Activated naive CD4-positive, alpha-beta T cell treated with anti-CD3 and anti-CD28 coated beads, Interleukin-2, amount 10 ng/mL, durations not matched to agents 7 days and 5 days (primary cell): ENCODE measurements around the gene SLC39A9.

Experiments used
- CTCF ChIA-PET: fragments of 350-600 bp; sonication (Branson Sonifier 250); formaldehyde crosslinking; loops from one replicate; lab custom pipeline; 2021; ENCODE audit warnings: antibody characterized with exemption; lab: Charles Lee
- DNase-seq: peaks from one replicate; pipeline ENCODE4 v3.0.0-alpha.2; 2020
- H3K27ac Mint-ChIP-seq: one replicate; pipeline ENCODE4 v1.8.0; 2021; ENCODE audit warnings: mild to moderate bottlenecking, moderate library complexity, mixed read lengths
- H3K27me3 Mint-ChIP-seq: one replicate; pipeline ENCODE4 v1.8.0; 2021; ENCODE audit warnings: mild to moderate bottlenecking, mixed read lengths
- H3K36me3 Mint-ChIP-seq: one replicate; pipeline ENCODE4 v1.8.0; 2021; ENCODE audit warnings: mixed read lengths
- H3K4me1 Mint-ChIP-seq: one replicate; pipeline ENCODE4 v1.8.0; 2021; ENCODE audit warnings: mixed read lengths
- H3K4me3 Mint-ChIP-seq: one replicate; pipeline ENCODE4 v1.8.0; 2021; ENCODE audit warnings: mild to moderate bottlenecking, moderate library complexity, mixed read lengths
- H3K9me3 Mint-ChIP-seq: one replicate; pipeline ENCODE4 v1.8.0; 2021; ENCODE audit warnings: mixed read lengths

Gene SLC39A9, protein sequence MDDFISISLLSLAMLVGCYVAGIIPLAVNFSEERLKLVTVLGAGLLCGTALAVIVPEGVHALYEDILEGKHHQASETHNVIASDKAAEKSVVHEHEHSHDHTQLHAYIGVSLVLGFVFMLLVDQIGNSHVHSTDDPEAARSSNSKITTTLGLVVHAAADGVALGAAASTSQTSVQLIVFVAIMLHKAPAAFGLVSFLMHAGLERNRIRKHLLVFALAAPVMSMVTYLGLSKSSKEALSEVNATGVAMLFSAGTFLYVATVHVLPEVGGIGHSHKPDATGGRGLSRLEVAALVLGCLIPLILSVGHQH

DNA sequence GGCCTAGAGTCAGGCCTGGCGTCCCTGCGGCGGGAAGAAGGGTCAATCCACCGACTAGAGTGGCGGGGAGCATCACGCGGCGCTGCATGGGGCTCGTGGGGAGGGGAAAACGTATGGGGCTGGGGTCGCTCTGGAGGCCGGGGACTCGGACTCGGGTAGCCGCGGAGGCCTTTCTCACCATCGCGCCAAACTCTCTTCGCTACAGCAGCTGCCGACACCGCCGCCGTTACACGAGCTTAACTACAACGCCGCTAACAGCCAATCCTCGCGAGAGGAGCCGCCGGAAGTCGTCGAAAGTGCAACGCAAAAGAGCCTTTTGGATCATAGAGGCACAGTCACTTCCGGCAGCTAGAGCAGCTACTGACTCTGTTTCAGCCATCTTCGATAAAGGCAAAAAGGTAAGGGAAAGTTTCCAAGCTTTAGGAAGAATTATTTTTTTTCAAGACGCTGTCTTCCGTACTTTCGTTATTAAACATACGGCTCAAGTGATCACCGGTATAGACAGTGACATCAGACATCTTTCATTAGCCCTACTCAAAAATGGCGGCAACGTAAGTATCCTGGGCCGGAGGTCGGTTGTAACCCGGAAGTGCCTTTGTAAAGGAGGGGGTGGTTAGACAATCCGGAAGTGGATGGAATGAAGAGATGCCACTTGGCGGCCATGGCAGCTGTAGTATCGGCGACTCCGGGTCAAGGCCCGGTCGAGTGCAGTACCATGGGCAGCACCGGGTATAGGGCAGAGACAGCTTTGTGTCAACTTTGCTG lies at the start of gene SLC39A9, which contains the start of gene ERH:
SLC39A9 (plus strand) TSS at position 640 of the 765 bp plus-strand sequence. CDS start 678 bp downstream, outside the sequence.
ERH (minus strand) TSS at position 247 of the 765 bp plus-strand sequence; CDS start at position 181, 66 bp downstream.
- peak within 1 kb of the TSS; percentile 100 for H3K27ac Mint-ChIP-seq
- H3K9me3 Mint-ChIP-seq = no peaks in the 10 kb centered on the region
- CTCF ChIA-PET = interaction anchor here (1.0 to 2.2 kb wide), 2 partner anchors 34 to 61 kb away, joined by 3 to 6 read pairs; no protein-coding TSS in a partner anchor
- peak; percentile 97 for DNase-seq
- H3K4me3 Mint-ChIP-seq = peak within 1 kb of the TSS; percentile 97
- H3K27me3 Mint-ChIP-seq = no peaks in the 10 kb centered on the region
- peaks cover 72% of the 10 kb centered on the region for H3K4me1 Mint-ChIP-seq
- H3K36me3 Mint-ChIP-seq = peaks cover 54% of the 10 kb centered on the region

DNA sequence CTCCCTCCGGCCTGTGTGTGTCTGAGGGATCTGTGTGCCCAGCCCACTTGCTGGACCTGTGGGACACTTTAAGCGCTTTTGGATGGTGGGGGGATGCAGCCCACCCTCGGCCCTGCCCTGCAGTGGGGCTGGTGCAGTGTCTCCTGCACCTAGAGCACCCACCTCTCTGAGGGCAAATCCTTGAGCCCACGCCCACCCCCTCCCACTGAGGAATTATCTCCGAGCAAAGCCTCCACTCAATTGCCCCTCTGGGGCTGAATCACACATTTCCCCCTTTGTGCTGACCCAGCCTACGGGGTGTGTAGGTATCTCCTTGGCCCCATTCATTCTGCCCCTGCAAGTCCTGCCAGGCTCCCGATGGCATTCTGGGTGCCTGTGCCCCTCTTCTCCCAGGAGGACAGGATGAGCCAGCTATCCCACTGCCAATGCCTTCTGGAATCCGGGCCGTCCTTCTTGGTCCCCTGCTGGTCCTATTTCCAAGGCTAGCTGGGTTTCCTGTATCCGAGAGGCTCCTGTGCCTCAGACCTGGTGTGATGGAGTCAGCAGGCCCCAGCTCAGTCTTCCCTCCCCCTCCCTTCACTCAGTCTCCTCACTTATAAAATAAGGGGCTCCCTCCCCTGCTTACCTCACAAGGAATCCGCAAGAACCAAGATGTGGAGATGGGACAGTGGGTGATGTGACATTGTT lies 49.3 kb upstream of the SLC39A9 start:
- H3K4me1 Mint-ChIP-seq = peaks cover 8% of the 10 kb centered on the region
- CTCF ChIA-PET = no interaction called here
- H3K27ac Mint-ChIP-seq = no peak overlapping the region
- no peaks in the 10 kb centered on the region for H3K9me3 Mint-ChIP-seq
- no peak overlapping the region for H3K4me3 Mint-ChIP-seq
- H3K27me3 Mint-ChIP-seq = peaks cover 49% of the 10 kb centered on the region
- H3K36me3 Mint-ChIP-seq = no peaks in the 10 kb centered on the region
- no peak for DNase-seq

DNA sequence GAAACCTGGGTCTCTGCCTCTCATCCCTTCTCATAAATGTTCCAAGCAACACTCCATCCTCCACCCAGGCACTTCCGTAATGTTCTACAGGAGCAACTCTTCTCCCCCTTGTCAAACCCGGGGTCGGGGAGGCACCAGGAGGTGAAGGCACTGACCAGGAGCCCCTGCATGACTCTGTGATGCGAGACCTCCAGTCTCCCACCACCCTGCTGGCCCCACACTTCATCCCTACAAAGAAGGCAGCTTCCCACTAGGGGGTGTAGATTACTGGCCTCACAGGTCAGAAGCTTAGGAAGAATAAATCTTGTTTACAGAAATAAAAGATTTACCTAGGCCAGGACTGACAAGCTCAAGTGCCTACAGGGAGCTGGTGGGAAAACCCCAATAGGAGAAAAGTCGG lies 47.6 kb upstream of the SLC39A9 start:
- Mint-ChIP-seq H3K27me3 (peaks cover 38% of the 10 kb centered on the region), H3K4me3 (no peak overlapping the region), H3K9me3 (no peaks in the 10 kb centered on the region), H3K4me1 (peaks cover 21% of the 10 kb centered on the region), H3K36me3 (no peaks in the 10 kb centered on the region), H3K27ac (no peak overlapping the region)
- CTCF ChIA-PET = interaction anchor here (0.6 to 1.4 kb wide), 3 partner anchors 45 to 111 kb away, joined by 3 read pairs; no protein-coding TSS in a partner anchor
- no peak for DNase-seq

DNA sequence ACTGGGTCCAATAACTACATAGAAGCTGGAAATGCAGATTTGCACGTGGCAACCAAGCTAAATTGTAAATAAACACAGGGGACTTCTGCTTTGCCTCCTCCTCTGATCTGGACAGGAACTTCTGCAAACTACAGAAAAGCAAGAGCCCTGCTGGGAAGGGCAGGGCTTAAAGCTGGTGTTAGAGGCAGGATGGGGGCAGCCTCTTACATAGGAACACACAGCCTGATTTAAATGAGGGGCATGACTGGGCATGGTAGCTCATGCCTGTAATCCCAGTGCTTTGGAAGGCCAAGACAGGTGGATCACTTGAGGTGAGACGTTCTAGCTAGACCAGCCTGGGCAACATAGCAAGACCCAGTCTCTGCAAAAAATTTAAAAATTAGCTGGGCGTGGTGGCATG lies 47.1 kb upstream of the SLC39A9 start:
- no peak overlapping the region for H3K27ac Mint-ChIP-seq
- CTCF ChIA-PET = interaction anchor here (1.0 to 1.4 kb wide), 2 partner anchors 44 to 111 kb away, joined by 3 read pairs; no protein-coding TSS in a partner anchor
- H3K36me3 Mint-ChIP-seq = no peaks in the 10 kb centered on the region
- peaks cover 37% of the 10 kb centered on the region for H3K27me3 Mint-ChIP-seq
- H3K9me3 Mint-ChIP-seq = no peaks in the 10 kb centered on the region
- no peak overlapping the region for H3K4me3 Mint-ChIP-seq
- H3K4me1 Mint-ChIP-seq = peaks cover 23% of the 10 kb centered on the region
- DNase-seq = no peak

DNA sequence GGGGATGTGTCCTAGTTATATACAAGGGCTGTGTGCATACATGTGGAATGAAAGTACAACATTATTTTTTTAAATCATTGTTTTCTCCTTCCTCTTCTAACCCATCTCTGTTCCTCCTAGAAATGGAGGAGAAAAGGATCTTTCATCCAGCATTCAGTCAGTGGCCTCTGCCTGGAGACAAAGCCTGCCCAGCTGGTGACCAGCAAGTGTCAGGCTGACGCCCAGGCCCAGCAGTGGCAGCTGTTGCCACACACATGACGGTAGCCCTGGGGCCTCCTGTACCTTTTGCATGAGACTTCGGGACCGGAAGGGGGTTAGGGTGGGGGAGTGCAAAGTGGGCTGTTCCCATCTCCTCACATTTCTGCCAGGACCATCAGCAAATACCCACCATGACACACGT lies 46.6 kb upstream of the SLC39A9 start:
- no peak overlapping the region for H3K4me3 Mint-ChIP-seq
- H3K36me3 Mint-ChIP-seq = no peaks in the 10 kb centered on the region
- CTCF ChIA-PET = interaction anchor here (1.4 kb wide), 1 partner anchor 110 kb away, joined by 3 read pairs; no protein-coding TSS in a partner anchor
- H3K27me3 Mint-ChIP-seq = peaks cover 32% of the 10 kb centered on the region
- peaks cover 23% of the 10 kb centered on the region for H3K4me1 Mint-ChIP-seq
- no peaks in the 10 kb centered on the region for H3K9me3 Mint-ChIP-seq
- H3K27ac Mint-ChIP-seq = no peak overlapping the region
- DNase-seq = no peak

DNA sequence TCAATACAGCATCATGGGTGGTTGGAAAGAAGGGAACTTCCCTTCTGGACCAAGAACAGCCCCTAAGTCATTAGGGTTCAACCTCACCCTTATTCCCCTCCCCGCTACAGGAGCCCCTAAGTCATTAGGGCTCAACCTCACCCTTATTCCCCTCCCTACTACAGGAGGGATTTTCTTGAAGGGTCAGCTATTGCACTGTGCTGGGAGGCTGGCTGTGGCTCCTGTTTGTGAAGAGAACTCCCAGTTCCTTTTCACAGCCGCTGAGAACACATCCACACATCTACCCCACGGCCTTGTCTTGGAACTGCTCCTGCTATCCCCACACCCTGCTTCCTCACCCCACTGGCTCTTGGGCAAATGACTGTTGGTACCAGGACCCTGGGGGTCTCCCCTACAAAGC lies 45.3 kb upstream of the SLC39A9 start:
- peaks cover 34% of the 10 kb centered on the region for H3K27me3 Mint-ChIP-seq
- H3K4me3 Mint-ChIP-seq = no peak overlapping the region
- H3K36me3 Mint-ChIP-seq = no peaks in the 10 kb centered on the region
- no peaks in the 10 kb centered on the region for H3K9me3 Mint-ChIP-seq
- H3K27ac Mint-ChIP-seq = peak overlapping the region; percentile 42
- CTCF ChIA-PET = no interaction called here
- DNase-seq = no peak
- H3K4me1 Mint-ChIP-seq = peaks cover 23% of the 10 kb centered on the region

DNA sequence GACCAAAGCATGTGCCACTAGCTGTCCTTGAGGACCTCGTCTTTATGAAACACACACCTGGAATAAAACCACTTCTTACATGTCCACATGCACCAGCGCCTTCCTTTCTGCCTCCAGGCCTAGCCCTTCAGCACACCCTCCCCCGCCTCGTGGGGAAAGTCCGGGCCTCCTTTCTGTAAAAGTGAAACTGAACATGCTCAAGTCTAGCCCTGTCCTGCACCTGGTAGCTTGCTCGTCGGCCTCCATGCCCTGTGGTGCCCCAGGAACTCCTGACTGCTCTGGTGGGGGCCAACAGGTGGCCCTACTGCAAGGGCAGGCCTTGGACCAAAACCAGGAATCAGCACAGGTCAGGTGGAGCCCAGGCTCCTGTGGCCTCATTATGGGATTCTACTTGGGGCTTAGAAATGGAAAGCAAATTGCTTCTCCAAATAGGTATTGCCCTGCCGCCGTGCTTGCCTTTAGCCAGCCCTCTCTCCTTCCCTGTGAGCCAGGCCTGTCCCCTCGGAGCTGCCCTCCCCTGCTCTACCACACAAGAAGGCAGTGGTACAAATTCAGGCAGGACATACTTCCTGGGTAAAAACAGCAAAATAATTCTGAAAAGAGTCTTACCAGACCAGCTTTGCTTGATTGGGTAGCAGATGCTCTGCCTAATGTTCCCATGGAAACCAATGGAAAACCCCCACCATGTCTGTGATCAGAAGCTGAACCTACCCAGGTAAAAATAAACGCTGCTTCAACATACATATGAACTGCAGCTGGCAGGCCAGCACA lies 43.9 kb upstream of the SLC39A9 start:
- CTCF ChIA-PET = interaction anchor here (1.1 kb wide), 1 partner anchor 42 kb away, joined by 3 read pairs; no protein-coding TSS in a partner anchor
- peaks cover 30% of the 10 kb centered on the region for H3K27me3 Mint-ChIP-seq
- H3K27ac Mint-ChIP-seq = peak overlapping the region; percentile 93
- no peaks in the 10 kb centered on the region for H3K9me3 Mint-ChIP-seq
- peak; percentile 80 for DNase-seq
- H3K4me3 Mint-ChIP-seq = peak overlapping the region; percentile 46
- H3K36me3 Mint-ChIP-seq = no peaks in the 10 kb centered on the region
- H3K4me1 Mint-ChIP-seq = peaks cover 23% of the 10 kb centered on the region

DNA sequence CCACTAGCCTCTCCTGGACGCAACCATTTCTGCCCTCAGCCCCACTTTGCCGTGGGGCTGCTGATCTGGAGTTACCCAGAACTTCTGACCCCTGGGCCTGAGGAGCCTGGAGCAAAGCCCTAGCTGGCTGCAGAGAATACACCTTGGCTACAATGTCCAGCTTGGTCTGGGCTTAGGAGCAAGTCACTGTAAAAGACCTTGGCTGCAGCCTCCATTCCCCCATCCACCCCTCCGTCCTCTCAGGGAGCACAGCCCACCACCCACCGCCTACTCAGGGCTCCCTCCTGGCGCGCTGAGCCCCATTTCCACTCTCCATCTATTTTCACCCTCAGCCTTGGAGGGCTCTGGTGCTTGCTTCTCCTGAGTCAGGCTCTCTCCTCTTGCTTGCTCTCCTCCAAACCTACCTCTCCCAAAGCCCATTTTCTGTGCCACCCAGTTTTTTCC lies 43.3 kb upstream of the SLC39A9 start:
- Mint-ChIP-seq H3K9me3 (no peaks in the 10 kb centered on the region), H3K4me1 (peaks cover 23% of the 10 kb centered on the region), H3K27ac (peak overlapping the region; percentile 93), H3K27me3 (peaks cover 24% of the 10 kb centered on the region), H3K36me3 (no peaks in the 10 kb centered on the region), H3K4me3 (no peak overlapping the region)
- DNase-seq = no peak
- CTCF ChIA-PET = interaction anchor here (1.1 kb wide), 1 partner anchor 42 kb away, joined by 3 read pairs; no protein-coding TSS in a partner anchor

DNA sequence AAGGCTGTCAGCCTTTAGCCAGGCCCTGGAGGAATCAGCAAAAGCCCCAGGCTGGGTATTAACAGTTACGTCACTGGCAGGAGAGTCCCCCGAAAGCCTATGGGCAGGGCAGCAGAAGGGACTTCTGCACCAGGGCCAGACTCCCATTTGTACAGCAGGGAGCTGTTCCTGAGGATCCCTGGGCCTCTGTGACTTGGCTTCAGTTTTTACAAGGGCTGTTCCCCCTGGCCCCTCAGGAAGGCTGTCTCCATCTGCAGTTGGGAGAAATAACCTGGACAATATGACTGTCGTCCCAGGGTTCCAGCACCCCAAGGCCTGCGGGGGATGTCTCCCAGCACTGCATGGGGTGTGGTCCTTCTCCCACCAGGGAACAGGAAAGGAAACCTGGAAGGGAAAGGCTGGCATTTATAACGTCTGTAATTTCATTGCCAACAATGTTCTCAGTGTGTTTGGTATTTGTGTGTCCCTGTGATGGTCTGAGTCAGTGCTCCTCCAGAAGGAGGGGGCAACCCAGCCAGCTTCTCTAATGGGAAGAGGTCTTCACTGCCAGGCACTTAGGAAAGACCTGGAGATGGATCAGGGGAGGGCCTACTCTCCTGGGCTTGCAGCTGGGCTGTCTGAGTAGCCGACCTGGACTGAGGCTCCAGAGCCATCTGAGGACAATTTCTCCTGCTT lies 42.7 kb upstream of the SLC39A9 start:
- peaks cover 24% of the 10 kb centered on the region for H3K27me3 Mint-ChIP-seq
- H3K27ac Mint-ChIP-seq = no peak overlapping the region
- no peak for DNase-seq
- no peaks in the 10 kb centered on the region for H3K9me3 Mint-ChIP-seq
- H3K4me3 Mint-ChIP-seq = no peak overlapping the region
- no peaks in the 10 kb centered on the region for H3K36me3 Mint-ChIP-seq
- CTCF ChIA-PET = interaction anchor here (1.1 kb wide), 1 partner anchor 41 kb away, joined by 3 read pairs; no protein-coding TSS in a partner anchor
- H3K4me1 Mint-ChIP-seq = peaks cover 23% of the 10 kb centered on the region

DNA sequence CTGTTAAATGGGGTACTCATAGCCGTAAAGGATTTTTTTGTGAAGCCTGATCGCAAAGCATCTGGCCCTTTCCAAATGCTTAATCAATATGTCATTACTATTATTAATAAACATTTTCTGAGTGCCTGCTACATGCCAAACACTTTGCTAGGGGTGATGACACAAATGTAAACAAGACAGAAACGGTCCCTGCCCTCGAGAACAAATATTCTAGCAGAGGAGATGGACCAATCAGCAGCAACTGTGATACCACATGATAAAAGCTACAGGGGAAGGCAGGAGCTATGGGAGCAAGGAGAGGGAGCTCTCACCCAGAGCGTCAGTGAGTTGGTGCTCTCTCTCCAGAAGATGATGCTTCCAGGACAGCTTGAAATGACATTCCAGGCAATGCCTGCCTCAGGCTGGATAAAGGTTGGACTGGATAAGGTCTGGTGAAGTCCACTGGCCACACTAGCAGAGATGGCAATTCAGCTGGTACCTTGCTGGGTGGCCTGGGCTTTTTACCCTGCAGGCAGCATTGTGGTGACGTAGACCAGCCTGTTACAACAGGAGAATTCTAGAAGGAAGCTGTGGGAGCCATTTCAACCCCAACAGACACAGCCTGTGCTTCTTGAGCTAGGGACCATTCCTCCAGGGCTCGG lies 41.5 kb upstream of the SLC39A9 start:
- Mint-ChIP-seq H3K27me3 (peaks cover 21% of the 10 kb centered on the region), H3K4me1 (peaks cover 23% of the 10 kb centered on the region), H3K27ac (no peak overlapping the region), H3K4me3 (no peak overlapping the region), H3K9me3 (no peaks in the 10 kb centered on the region), H3K36me3 (no peaks in the 10 kb centered on the region)
- DNase-seq = no peak
- CTCF ChIA-PET = interaction anchor here (0.7 kb wide), 1 partner anchor 10 kb away, joined by 3 read pairs; no protein-coding TSS in a partner anchor

DNA sequence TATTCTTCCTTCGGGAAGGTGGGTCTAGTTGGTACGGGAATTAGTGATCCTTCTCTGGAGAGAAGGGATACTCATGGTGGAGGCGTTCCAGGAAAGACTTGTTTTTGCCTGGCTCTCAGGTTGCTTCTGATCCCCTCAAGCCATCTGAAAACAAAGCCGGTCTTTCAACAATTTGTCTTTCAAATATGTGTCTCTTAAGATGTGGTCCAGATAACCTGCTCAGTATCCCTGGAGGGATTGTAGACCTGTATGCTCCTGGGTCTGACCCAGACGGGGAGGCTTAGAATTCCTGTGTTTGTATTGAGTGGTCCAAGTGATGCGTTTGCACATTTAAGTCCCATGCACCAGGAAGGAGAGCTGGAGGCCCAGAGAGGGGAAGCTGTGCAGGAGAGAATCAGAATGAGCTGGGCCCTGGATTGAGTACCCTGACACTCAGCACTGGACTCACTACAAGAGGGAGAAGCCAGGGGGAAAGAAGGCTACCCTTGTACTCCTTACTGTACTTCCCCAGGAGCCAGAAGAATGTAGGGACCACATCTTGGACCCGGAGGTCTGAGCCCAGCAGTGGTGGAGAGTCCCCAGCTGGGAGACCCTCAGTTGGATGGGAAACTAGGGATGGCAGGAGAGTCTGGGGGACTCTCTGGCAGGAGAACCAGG lies 40.8 kb upstream of the SLC39A9 start:
- no peaks in the 10 kb centered on the region for H3K36me3 Mint-ChIP-seq
- CTCF ChIA-PET = interaction anchor here (0.7 kb wide), 1 partner anchor 10 kb away, joined by 3 read pairs; no protein-coding TSS in a partner anchor
- H3K4me3 Mint-ChIP-seq = no peak overlapping the region
- peaks cover 23% of the 10 kb centered on the region for H3K4me1 Mint-ChIP-seq
- DNase-seq = no peak
- no peaks in the 10 kb centered on the region for H3K9me3 Mint-ChIP-seq
- peaks cover 21% of the 10 kb centered on the region for H3K27me3 Mint-ChIP-seq
- H3K27ac Mint-ChIP-seq = no peak overlapping the region
